ENCODE results near the gene DRAM1.
A peak's percentile ranks its signal among the peaks of the same experiment; 100 is the strongest.
"Not testable (repeated sequence)": the region's sequence is repeated elsewhere in the genome, so short reads cannot be mapped to it uniquely, and the experiment has no call there.

The DRAM1 gene

DNA sequence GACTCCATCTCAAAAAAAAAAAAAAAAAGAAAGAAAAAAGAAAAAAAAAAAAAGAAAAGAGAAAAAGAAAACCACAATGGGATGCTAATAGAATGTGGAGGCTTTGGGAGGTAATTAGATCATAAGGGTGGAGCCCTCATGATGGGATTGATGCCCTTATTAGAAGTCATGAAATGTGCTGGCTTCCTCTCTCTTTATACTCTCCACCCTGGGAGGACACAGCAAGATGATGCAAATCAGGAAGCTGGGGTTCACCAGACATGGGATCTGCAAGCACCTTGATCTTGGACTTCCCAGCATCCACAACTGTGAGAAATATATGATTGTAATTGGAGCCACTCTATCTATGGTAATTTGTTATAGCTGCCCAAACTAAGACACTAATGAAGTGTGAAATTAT is 13.4 kb upstream of the DRAM1 start:
- no peak overlapping the region for H3K27ac ChIP-seq (ENCODE audit: low read length)
- H3K4me3 ChIP-seq (ENCODE audit: low read length): no peak overlapping the region
- H3K9ac ChIP-seq (ENCODE audit: low read length): no peak overlapping the region
- H3K27me3 ChIP-seq (ENCODE audit: control insufficient read depth, insufficient read depth, low read length): no peaks in the 10 kb centered on the region
- no peaks in the 10 kb centered on the region for H3K4me1 ChIP-seq (ENCODE audit: control insufficient read depth, low read depth, low read length)
- no peaks in the 10 kb centered on the region for H3K9me3 ChIP-seq (ENCODE audit: control insufficient read depth, low read depth, low read length)
- no peaks in the 10 kb centered on the region for H3K36me3 ChIP-seq (ENCODE audit: control insufficient read depth, low read depth, low read length)

DNA sequence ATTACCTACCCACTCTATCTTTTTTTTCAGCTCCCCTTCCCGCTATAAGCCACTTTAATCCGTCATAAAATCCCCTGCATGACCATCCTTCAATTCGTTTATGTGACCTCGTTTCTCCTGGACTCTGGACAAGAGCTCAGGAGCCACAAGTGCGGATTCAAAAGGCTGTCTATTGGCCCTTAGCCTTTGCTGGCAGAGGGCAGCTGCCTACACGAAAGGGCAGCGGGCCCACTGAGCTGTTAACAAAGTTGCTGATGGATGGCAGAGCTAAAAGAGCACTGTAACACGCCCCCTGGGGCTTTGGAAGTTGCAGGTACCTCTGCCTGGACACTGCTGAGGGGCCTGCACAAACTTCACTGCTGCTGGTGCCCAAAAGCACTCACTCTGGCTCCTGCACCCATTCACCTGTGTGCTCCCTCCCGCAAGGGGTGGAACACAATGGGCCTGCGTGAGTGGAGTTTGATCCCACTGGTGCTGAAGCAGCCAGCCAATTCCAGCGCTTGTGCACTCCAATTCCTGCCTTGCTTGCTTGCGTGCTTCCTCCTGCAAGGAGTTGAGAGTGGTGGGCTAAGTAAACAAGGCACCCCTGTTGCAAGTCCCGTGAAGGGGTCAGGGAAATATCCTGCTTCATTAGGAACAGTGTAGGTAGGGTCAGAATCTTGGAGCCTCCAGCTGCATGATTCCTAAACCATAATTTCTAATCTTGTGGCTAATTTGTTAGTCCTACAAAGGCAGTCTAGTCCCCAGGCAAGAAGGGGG is 10.6 kb upstream of the DRAM1 start:
- Histone ChIP-seq H3K9me3 (ENCODE audit: control insufficient read depth, low read depth, low read length) (no peaks in the 10 kb centered on the region), H3K4me3 (ENCODE audit: low read length) (no peak overlapping the region), H3K9ac (ENCODE audit: low read length) (no peak overlapping the region), H3K36me3 (ENCODE audit: control insufficient read depth, low read depth, low read length) (no peaks in the 10 kb centered on the region), H3K27me3 (ENCODE audit: control insufficient read depth, insufficient read depth, low read length) (no peaks in the 10 kb centered on the region), H3K27ac (ENCODE audit: low read length) (no peak overlapping the region), H3K4me1 (ENCODE audit: control insufficient read depth, low read depth, low read length) (no peaks in the 10 kb centered on the region)

DNA sequence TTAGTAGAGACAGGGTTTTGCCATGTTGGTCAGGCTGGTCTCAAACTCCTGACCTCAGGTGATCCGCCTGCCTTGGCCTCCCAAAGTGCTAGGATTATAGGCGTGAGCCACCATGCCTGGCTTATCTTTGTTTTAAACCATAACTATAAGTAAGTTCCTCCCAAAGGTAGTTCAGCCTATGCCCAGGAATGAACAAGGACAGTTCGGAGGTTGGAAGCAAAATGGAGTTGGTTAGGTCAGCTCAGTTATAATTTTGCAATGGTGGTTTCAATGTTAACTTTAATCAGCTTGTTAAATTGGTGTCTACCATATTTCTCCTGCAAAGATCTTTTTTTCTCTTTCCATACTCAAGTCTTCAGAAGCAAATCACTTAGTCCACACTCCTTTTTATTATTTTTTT is 9.8 kb upstream of the DRAM1 start:
- H3K4me1 ChIP-seq (ENCODE audit: control insufficient read depth, low read depth, low read length); H3K9me3 ChIP-seq (ENCODE audit: control insufficient read depth, low read depth, low read length); H3K27me3 ChIP-seq (ENCODE audit: control insufficient read depth, insufficient read depth, low read length); H3K9ac ChIP-seq (ENCODE audit: low read length); H3K4me3 ChIP-seq (ENCODE audit: low read length); H3K36me3 ChIP-seq (ENCODE audit: control insufficient read depth, low read depth, low read length); H3K27ac ChIP-seq (ENCODE audit: low read length): not testable (repeated sequence)

DNA sequence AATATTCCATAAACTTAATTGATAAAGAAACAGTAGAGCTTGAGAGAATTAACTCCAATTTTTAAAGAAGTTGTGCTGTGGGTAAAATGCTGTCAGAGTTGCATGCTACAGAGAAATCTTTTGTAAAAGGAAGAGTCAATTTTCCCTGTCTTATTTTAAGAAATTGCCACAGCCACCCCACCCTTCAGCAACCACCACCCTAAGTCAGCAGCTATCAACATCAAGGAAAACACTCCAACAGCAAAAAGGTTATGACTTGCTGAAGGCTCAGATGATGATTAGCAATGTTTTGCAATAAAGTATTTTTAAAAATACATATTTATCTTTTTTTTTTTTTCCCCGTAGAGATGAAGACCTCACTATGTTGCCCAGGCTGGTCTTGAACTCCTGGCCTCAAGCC is 6.5 kb upstream of the DRAM1 start:
- Histone ChIP-seq H3K4me3 (ENCODE audit: low read length) (no peak overlapping the region), H3K9ac (ENCODE audit: low read length) (no peak overlapping the region), H3K27ac (ENCODE audit: low read length) (no peak overlapping the region), H3K36me3 (ENCODE audit: control insufficient read depth, low read depth, low read length) (no peaks in the 10 kb centered on the region), H3K4me1 (ENCODE audit: control insufficient read depth, low read depth, low read length) (no peaks in the 10 kb centered on the region), H3K27me3 (ENCODE audit: control insufficient read depth, insufficient read depth, low read length) (no peaks in the 10 kb centered on the region), H3K9me3 (ENCODE audit: control insufficient read depth, low read depth, low read length) (no peaks in the 10 kb centered on the region)

DNA sequence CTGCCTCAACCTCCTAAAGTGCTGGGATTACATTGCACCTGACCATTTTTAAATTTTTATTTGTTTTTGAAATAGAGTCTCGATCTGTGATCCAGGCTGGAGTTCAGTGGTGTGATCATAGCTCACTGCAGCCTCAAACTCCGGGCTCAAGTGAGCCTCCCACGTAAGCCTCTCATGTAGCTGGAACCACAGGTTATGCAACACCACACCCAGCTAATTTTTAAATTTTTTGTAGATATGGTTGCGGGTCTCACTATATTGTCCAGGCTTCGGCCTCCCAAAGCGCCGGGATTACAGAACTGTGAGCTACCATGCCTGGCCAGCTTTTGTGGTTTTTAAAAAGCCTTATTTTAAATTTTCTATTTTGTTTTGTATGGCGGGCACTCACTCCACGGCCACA is 2.2 kb upstream of the DRAM1 start:
- no peaks in the 10 kb centered on the region for H3K9me3 ChIP-seq (ENCODE audit: control insufficient read depth, low read depth, low read length)
- H3K4me1 ChIP-seq (ENCODE audit: control insufficient read depth, low read depth, low read length): peaks cover 3% of the 10 kb centered on the region
- H3K36me3 ChIP-seq (ENCODE audit: control insufficient read depth, low read depth, low read length): no peaks in the 10 kb centered on the region
- H3K27me3 ChIP-seq (ENCODE audit: control insufficient read depth, insufficient read depth, low read length): peaks cover 26% of the 10 kb centered on the region
- no peak overlapping the region for H3K9ac ChIP-seq (ENCODE audit: low read length)
- H3K27ac ChIP-seq (ENCODE audit: low read length): no peak overlapping the region
- no peak overlapping the region for H3K4me3 ChIP-seq (ENCODE audit: low read length)

DNA sequence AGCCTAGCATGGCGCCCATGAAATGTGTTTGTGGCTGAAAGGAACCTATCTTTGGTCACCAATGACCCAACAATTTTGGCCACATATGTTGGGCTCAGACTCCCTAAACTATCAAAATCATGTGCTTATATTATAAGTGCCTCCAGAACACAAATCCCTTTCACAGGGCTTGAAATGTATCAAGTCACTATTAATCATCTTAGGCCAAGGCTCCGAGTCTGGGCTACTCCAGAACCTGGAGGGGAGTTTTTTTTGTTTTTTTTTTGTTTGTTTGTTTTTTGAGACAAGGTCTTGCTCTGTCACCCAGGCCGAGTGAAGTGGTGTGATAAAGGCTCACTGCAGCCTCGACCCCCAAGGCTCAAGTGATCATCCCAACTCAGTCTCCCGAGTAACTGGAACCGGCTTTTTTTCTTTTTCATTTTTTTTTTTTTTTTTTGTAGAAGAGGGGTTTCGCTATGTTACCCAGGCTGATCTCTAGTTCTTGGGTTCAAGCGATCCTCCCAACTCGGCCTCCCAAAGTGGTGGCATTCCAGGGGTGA is 989 bp upstream of the DRAM1 start:
- Histone ChIP-seq H3K9me3 (ENCODE audit: control insufficient read depth, low read depth, low read length) (no peaks in the 10 kb centered on the region), H3K27ac (ENCODE audit: low read length) (no peak overlapping the region), H3K36me3 (ENCODE audit: control insufficient read depth, low read depth, low read length) (no peaks in the 10 kb centered on the region), H3K9ac (ENCODE audit: low read length) (peak overlapping the region; percentile 70), H3K27me3 (ENCODE audit: control insufficient read depth, insufficient read depth, low read length) (peaks cover 26% of the 10 kb centered on the region), H3K4me1 (ENCODE audit: control insufficient read depth, low read depth, low read length) (peaks cover 3% of the 10 kb centered on the region), H3K4me3 (ENCODE audit: low read length) (no peak overlapping the region)

DNA sequence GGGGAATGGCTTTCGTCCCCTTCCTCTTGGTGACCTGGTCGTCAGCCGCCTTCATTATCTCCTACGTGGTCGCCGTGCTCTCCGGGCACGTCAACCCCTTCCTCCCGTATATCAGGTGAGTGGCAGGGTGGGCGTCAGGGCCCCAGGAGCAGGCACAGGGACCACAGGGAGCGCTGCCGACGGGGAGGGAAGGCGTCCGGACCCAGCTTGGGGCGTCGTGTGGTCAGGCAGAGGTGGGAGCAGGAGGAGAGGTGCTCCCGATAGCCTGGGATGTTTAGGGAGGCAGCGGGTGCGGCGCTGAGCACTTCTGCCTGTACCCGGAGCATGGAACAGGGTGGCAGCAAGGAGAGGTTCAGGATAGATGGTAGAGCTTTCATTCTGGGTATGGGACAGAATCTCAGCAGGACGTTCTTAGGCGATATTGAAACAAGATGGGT is 444 bp downstream of the DRAM1 start:
- Histone ChIP-seq H3K9me3 (ENCODE audit: control insufficient read depth, low read depth, low read length) (no peaks in the 10 kb centered on the region), H3K27ac (ENCODE audit: low read length) (no peak overlapping the region), H3K36me3 (ENCODE audit: control insufficient read depth, low read depth, low read length) (no peaks in the 10 kb centered on the region), H3K9ac (ENCODE audit: low read length) (no peak overlapping the region), H3K4me1 (ENCODE audit: control insufficient read depth, low read depth, low read length) (peaks cover 3% of the 10 kb centered on the region), H3K4me3 (ENCODE audit: low read length) (peak overlapping the region; percentile 72), H3K27me3 (ENCODE audit: control insufficient read depth, insufficient read depth, low read length) (peaks cover 26% of the 10 kb centered on the region)

DNA sequence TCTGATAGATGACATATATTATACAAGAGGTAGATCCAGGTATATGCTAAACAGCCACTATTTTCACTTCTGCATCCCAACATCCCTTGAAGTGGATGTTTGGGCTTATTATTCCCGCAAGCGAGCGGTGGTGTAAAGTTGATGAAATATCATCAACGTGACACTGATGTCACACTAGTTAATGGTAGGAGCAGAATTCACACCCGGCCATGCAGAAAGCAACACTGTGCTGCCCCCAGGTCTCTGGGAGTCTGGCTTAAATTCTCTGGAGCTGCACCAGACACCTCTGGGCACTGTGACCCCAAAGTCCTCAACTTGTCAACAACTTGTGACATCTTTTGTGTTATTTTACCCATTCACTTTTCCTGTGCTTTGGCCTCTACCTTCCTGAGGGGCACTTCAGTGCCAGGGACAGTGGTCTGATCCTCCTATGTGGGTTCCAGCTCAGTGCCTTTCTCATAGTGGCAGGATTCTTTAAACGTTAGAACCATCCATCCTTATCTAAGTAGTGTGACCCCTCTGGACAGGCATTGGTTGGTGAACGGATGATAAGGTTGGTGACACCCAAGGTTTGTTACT is 952 bp downstream of the DRAM1 start:
- Histone ChIP-seq H3K9me3 (ENCODE audit: control insufficient read depth, low read depth, low read length) (no peaks in the 10 kb centered on the region), H3K36me3 (ENCODE audit: control insufficient read depth, low read depth, low read length) (no peaks in the 10 kb centered on the region), H3K9ac (ENCODE audit: low read length) (no peak overlapping the region), H3K4me1 (ENCODE audit: control insufficient read depth, low read depth, low read length) (peaks cover 3% of the 10 kb centered on the region), H3K27me3 (ENCODE audit: control insufficient read depth, insufficient read depth, low read length) (peaks cover 26% of the 10 kb centered on the region), H3K27ac (ENCODE audit: low read length) (no peak overlapping the region), H3K4me3 (ENCODE audit: low read length) (peak overlapping the region; percentile 72)

DNA sequence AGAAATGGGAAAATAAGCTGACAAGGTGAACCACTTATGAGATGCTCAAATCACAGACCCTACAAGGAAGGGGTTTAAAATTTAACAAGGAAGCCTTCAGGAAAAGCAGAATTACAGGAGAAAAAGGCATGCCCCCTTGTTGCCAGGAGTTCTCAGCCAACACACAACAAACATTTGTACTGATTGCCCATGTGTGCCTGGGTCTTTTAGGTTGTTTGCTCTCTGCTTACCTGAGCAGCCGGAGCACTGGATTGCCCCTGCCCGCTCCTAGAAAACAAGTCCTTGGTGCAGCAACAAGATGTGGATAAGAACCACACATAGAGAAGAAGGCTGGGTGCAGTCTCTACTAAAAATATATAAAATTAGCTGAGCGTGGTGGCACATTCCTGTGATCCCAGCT is 3.4 kb downstream of the DRAM1 start:
- Histone ChIP-seq H3K9me3 (ENCODE audit: control insufficient read depth, low read depth, low read length) (no peaks in the 10 kb centered on the region), H3K4me3 (ENCODE audit: low read length) (no peak overlapping the region), H3K9ac (ENCODE audit: low read length) (no peak overlapping the region), H3K4me1 (ENCODE audit: control insufficient read depth, low read depth, low read length) (peaks cover 3% of the 10 kb centered on the region), H3K27ac (ENCODE audit: low read length) (no peak overlapping the region), H3K27me3 (ENCODE audit: control insufficient read depth, insufficient read depth, low read length) (peaks cover 26% of the 10 kb centered on the region), H3K36me3 (ENCODE audit: control insufficient read depth, low read depth, low read length) (no peaks in the 10 kb centered on the region)

DNA sequence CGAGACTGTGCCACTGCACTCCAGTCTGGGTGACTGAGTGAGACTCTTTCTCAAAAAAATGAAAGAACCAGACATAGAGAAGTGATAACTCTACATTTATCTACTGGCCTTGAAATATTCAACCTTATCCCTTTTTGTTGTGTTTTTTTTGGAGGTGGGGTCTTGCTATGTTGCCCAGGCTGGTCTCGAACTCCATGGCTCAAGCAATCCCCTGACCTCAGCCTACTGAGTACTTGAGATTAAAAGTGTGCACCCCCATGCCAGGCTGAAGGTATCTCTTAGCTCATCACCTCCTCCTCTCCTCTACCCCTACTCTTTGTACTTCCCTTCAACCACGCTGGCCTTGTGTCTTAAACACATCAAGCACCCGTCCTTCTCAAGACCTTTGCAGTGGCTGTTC is 3.8 kb downstream of the DRAM1 start:
- Histone ChIP-seq H3K27me3 (ENCODE audit: control insufficient read depth, insufficient read depth, low read length) (peaks cover 24% of the 10 kb centered on the region), H3K36me3 (ENCODE audit: control insufficient read depth, low read depth, low read length) (no peaks in the 10 kb centered on the region), H3K27ac (ENCODE audit: low read length) (no peak overlapping the region), H3K4me3 (ENCODE audit: low read length) (no peak overlapping the region), H3K4me1 (ENCODE audit: control insufficient read depth, low read depth, low read length) (peaks cover 3% of the 10 kb centered on the region), H3K9ac (ENCODE audit: low read length) (no peak overlapping the region), H3K9me3 (ENCODE audit: control insufficient read depth, low read depth, low read length) (no peaks in the 10 kb centered on the region)

DNA sequence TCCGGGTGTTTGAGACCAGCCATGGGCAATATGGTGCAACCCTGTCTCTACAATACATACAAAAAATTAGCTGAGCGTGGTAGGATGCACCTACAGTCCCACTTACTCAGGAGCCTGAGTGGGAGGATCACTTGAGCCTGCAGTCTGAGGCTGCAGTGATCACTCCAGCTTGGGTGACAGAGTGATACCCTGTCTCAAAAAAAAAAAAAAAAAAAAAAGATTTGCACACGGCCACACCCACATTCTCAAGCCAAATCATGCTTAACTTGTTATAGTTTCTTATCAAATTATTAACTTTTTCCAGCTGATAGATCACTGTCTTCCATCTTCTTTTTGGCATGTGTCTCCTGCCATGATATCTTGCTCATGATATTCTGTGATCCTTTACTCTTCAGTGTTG is 6.8 kb downstream of the DRAM1 start:
- H3K9me3 ChIP-seq (ENCODE audit: control insufficient read depth, low read depth, low read length): no peaks in the 10 kb centered on the region
- H3K27ac ChIP-seq (ENCODE audit: low read length): no peak overlapping the region
- H3K27me3 ChIP-seq (ENCODE audit: control insufficient read depth, insufficient read depth, low read length): no peaks in the 10 kb centered on the region
- no peaks in the 10 kb centered on the region for H3K4me1 ChIP-seq (ENCODE audit: control insufficient read depth, low read depth, low read length)
- no peak overlapping the region for H3K9ac ChIP-seq (ENCODE audit: low read length)
- H3K36me3 ChIP-seq (ENCODE audit: control insufficient read depth, low read depth, low read length): no peaks in the 10 kb centered on the region
- H3K4me3 ChIP-seq (ENCODE audit: low read length): no peak overlapping the region

DNA sequence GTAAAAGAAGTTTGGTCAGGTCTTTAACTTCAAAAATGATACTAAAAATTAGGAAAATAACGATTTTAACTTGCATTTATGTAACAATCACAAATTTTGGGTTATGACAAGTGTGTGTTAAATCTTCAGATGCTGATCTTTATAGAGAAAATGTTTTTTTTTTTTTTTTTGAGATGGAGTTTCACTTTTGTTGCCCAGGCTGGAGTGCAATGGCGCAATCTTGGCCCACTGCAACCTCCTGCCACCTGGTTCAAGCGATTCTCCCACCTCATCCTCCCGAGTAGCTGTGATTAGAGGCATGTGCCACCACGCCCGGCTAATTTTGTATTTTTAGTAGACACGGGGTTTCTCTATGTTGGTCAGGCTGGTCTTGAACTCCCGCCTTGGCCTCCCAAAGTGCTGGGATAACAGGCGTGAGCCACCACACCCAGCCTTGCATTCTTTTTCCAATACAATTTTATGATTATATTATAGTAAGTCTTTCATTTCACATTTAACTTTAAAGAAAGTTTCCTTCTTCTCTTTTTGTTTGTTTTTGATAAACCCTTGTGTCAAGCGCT is 7.5 kb downstream of the DRAM1 start:
- H3K4me1 ChIP-seq (ENCODE audit: control insufficient read depth, low read depth, low read length); H3K9me3 ChIP-seq (ENCODE audit: control insufficient read depth, low read depth, low read length); H3K36me3 ChIP-seq (ENCODE audit: control insufficient read depth, low read depth, low read length); H3K27me3 ChIP-seq (ENCODE audit: control insufficient read depth, insufficient read depth, low read length); H3K9ac ChIP-seq (ENCODE audit: low read length); H3K27ac ChIP-seq (ENCODE audit: low read length); H3K4me3 ChIP-seq (ENCODE audit: low read length): not testable (repeated sequence)
